Osteocyte (in vitro differentiated cells): ENCODE data around the gene RGS8. TPM values are rescaled to one million over a fixed set of nuclear protein-coding genes. Genes with fewer than 3 reads are reported as not detected.

ENCODE experiments used
- DNase-seq: peaks from one replicate; pipeline ENCODE4 v3.0.0; 2021; ENCODE audit warnings: mixed read lengths; ENCODE audit not compliant: unreplicated experiment; ENCODE audit errors: extremely low spot score
- H3K27ac Mint-ChIP-seq: one replicate; pipeline ENCODE4 v1.8.0; 2021; ENCODE audit warnings: mild to moderate bottlenecking, mixed read lengths; ENCODE audit not compliant: unreplicated experiment
- H3K27me3 Mint-ChIP-seq: one replicate; pipeline ENCODE4 v1.8.0; 2021; ENCODE audit warnings: mixed read lengths; ENCODE audit not compliant: unreplicated experiment
- H3K36me3 Mint-ChIP-seq: one replicate; pipeline ENCODE4 v1.8.0; 2021; ENCODE audit warnings: mixed read lengths; ENCODE audit not compliant: unreplicated experiment
- H3K4me1 Mint-ChIP-seq: one replicate; pipeline ENCODE4 v1.8.0; 2021; ENCODE audit warnings: mixed read lengths; ENCODE audit not compliant: unreplicated experiment
- H3K4me3 Mint-ChIP-seq: one replicate; pipeline ENCODE4 v1.8.0; 2021; ENCODE audit warnings: mild to moderate bottlenecking, moderate library complexity, mixed read lengths; ENCODE audit not compliant: unreplicated experiment
- H3K9me3 Mint-ChIP-seq: one replicate; pipeline ENCODE4 v1.8.0; 2021; ENCODE audit warnings: mixed read lengths; ENCODE audit not compliant: unreplicated experiment
- total RNA-seq: library from RNA; stranded (reverse); gene quantifications from 2 replicates; pipeline ENCODE4 v1.2.1, GENCODE V29; 2021
- TF ChIP-seq, protein P1 (sequence below): fragments of 200-600 bp; sonication (generic); IDR thresholded peaks from 2 replicates; pipeline ENCODE4 v1.5.0; 2021; ENCODE audit warnings: antibody characterized with exemption, mild to moderate bottlenecking, moderate library complexity

Gene RGS8
- total RNA-seq, 1 donor from 2014 or later, result not detected

DNA sequence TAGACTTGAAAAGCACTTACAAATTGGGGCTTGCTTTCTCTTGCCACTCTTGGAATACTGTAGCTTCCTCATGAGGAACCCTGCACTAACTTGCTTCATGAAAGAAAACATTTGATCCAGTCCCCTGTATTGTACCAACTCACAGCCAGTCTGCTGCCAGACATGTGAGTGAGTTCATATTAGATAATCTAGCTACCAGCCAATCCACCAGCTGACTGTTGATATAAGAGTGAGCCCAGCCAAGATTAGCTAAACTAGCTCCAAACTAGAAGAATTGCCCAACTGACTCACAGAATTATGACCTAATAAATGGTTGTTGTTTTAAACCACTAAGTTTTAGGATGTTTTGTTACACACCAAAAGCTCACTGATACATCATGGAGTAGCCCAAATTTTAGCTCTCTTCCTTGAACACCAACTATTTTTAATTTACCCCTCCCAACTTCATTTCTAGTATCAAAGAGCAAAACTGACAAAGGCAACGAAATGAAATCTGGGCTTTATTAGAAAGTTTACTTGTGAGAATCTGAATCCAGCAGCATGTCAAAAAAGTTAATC is 6.6 kb upstream of the RGS8 start:
- no peaks in the 10 kb centered on the region for H3K4me1 Mint-ChIP-seq
- no peak for DNase-seq
- H3K9me3 Mint-ChIP-seq, result peaks cover 16% of the 10 kb centered on the region
- no peak overlapping the region for H3K27ac Mint-ChIP-seq
- peaks cover 16% of the 10 kb centered on the region for H3K27me3 Mint-ChIP-seq
- H3K36me3 Mint-ChIP-seq, result peaks cover 2% of the 10 kb centered on the region
- TF ChIP-seq, protein P1, sequence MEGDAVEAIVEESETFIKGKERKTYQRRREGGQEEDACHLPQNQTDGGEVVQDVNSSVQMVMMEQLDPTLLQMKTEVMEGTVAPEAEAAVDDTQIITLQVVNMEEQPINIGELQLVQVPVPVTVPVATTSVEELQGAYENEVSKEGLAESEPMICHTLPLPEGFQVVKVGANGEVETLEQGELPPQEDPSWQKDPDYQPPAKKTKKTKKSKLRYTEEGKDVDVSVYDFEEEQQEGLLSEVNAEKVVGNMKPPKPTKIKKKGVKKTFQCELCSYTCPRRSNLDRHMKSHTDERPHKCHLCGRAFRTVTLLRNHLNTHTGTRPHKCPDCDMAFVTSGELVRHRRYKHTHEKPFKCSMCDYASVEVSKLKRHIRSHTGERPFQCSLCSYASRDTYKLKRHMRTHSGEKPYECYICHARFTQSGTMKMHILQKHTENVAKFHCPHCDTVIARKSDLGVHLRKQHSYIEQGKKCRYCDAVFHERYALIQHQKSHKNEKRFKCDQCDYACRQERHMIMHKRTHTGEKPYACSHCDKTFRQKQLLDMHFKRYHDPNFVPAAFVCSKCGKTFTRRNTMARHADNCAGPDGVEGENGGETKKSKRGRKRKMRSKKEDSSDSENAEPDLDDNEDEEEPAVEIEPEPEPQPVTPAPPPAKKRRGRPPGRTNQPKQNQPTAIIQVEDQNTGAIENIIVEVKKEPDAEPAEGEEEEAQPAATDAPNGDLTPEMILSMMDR, result no peak
- no peak overlapping the region for H3K4me3 Mint-ChIP-seq

DNA sequence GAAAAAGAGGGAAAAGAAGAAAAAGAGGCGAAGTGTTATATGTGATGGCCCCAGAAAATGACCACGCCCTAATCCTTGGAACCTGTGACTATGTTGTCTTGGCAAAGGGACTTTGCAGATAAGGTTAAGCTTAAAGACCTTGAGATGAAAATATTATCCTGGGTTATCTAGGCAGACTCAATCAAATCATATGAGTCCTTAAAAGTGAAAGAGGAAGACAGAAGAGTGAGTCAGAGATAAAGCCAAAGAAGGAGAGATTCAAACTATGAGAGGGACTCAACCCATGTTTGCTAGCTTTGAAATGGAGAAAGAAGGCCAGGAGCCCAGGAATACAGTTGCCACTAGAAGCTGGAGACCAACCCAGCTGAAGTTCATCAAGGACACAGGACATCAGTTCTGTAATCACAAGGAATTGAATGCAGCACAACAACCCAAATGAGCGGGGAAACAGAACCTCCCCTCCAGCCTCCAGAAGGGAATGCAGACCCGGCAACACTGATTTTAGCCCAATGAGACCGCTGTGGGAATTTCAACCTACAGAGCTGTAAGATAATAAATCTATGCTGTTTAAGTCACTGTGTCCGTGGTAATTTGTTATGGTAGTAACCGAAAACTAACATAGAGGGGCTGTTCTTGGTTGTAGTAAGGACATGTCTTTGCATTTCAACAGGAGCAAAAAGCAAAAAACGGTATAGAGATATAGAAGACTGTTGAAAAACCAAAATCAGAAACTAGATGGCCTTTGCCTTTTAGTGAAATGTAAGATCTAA is 4.2 kb upstream of the RGS8 start:
- Mint-ChIP-seq H3K9me3 (peaks cover 14% of the 10 kb centered on the region), H3K4me3 (no peak overlapping the region), H3K4me1 (no peaks in the 10 kb centered on the region), H3K36me3 (peaks cover 2% of the 10 kb centered on the region), H3K27ac (no peak overlapping the region), H3K27me3 (peaks cover 20% of the 10 kb centered on the region)
- no peak for DNase-seq
- TF ChIP-seq, protein P1, result no peak

DNA sequence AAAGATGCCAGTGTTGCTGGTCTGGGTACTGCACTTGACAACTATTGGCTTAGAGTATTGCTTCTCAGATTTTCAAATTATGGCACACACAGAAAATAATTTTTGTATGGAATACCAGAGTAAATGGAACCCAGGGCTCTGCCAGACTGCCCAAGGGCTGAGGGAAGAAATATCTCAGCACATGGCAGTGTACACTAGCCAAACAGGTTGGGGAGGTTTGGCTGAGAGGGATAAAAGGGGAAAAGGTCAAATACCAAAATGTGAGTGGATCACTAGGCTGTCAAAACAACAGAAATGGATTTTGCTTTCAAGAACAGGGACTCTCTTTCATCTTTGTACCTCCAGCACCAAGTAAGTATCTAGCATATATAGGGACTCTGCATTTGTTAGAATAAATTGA is 3.0 kb upstream of the RGS8 start:
- no peak for DNase-seq
- Mint-ChIP-seq H3K36me3 (no peaks in the 10 kb centered on the region), H3K4me3 (no peak overlapping the region), H3K27ac (no peak overlapping the region), H3K27me3 (peaks cover 21% of the 10 kb centered on the region), H3K9me3 (peaks cover 8% of the 10 kb centered on the region), H3K4me1 (no peaks in the 10 kb centered on the region)
- TF ChIP-seq, protein P1, result no peak

DNA sequence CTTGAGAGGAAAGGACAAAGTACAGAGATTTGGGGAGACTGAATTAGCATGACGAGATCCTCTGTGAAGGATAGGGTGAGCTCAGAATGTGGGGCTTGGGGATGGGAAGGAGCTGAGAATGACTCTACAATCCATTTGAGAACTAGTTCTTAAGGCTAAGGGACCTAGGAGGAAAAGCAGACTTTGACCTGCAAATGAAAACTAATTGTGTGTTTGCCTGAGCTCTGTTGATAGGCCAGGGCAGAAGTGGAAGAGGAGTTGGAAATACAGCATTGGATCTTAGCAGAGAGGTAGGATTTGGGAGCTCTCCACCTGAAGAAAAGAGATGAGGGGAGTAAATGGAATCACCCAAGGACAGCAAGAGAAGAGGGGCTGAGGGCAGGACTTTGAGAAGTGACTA is 2.1 kb upstream of the RGS8 start:
- H3K27ac Mint-ChIP-seq, result no peak overlapping the region
- no peaks in the 10 kb centered on the region for H3K36me3 Mint-ChIP-seq
- DNase-seq, result no peak
- H3K9me3 Mint-ChIP-seq, result peaks cover 8% of the 10 kb centered on the region
- H3K4me3 Mint-ChIP-seq, result no peak overlapping the region
- peaks cover 2% of the 10 kb centered on the region for H3K4me1 Mint-ChIP-seq
- H3K27me3 Mint-ChIP-seq, result peaks cover 21% of the 10 kb centered on the region
- TF ChIP-seq, protein P1, result no peak

DNA sequence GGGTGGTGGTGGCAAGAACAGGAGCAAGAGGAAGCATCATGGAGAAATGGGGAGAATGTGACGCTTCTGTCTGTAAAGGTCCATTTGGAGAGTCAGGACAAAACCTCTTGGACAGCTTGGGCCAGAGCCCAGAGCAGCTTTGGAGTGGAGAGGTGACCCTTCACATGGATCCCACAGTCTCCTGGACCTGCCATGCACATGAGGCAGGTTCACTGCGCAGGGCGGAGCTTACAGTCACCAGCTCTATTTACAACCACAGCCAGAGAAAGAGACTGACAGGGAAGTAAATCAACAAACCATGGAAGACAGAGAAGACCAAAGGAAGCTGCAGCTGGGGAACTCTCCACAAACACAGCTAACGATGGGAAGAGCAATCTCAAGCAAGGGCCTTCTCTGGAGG is 828 bp upstream of the RGS8 start:
- Mint-ChIP-seq H3K27ac (no peak overlapping the region), H3K4me1 (peaks cover 14% of the 10 kb centered on the region), H3K27me3 (peaks cover 20% of the 10 kb centered on the region), H3K4me3 (no peak overlapping the region), H3K36me3 (no peaks in the 10 kb centered on the region), H3K9me3 (no peaks in the 10 kb centered on the region)
- TF ChIP-seq, protein P1, result no peak
- no peak for DNase-seq
